Endothelial cell (in vitro differentiated cells): Measurements from ENCODE around the gene COPG1. TPM values are rescaled to one million over a fixed set of nuclear protein-coding genes. Genes with fewer than 3 reads are reported as not detected.

Source experiments
- DNase-seq: peaks from one replicate; pipeline ENCODE4 v3.0.0; 2021; ENCODE audit warnings: low spot score
- H3K27ac Mint-ChIP-seq: one replicate; pipeline ENCODE4 v1.8.0; 2021; ENCODE audit warnings: mixed read lengths, inconsistent platforms; ENCODE audit not compliant: unreplicated experiment
- H3K27me3 Mint-ChIP-seq: one replicate; pipeline ENCODE4 v1.8.0; 2021; ENCODE audit warnings: mild to moderate bottlenecking, moderate library complexity, mixed read lengths, inconsistent platforms; ENCODE audit not compliant: unreplicated experiment
- H3K36me3 Mint-ChIP-seq: one replicate; pipeline ENCODE4 v1.8.0; 2021; ENCODE audit warnings: mild to moderate bottlenecking, low read depth, mixed read lengths, inconsistent platforms; ENCODE audit not compliant: unreplicated experiment
- H3K4me1 Mint-ChIP-seq: one replicate; pipeline ENCODE4 v1.8.0; 2021; ENCODE audit warnings: mild to moderate bottlenecking, mixed read lengths, inconsistent platforms; ENCODE audit not compliant: unreplicated experiment
- H3K4me3 Mint-ChIP-seq: one replicate; pipeline ENCODE4 v1.8.0; 2021; ENCODE audit warnings: mild to moderate bottlenecking, mixed read lengths, inconsistent platforms; ENCODE audit not compliant: unreplicated experiment
- H3K9me3 Mint-ChIP-seq: one replicate; pipeline ENCODE4 v1.8.0; 2021; ENCODE audit warnings: mixed read lengths, inconsistent platforms; ENCODE audit not compliant: unreplicated experiment
- CTCF ChIP-seq: fragments of 200-600 bp; sonication (generic); IDR thresholded peaks from one replicate; pipeline ENCODE4 v1.5.0; 2021; ENCODE audit warnings: antibody characterized with exemption; ENCODE audit not compliant: unreplicated experiment
- long read RNA-seq: library from polyadenylated mRNA; unstranded; transcript quantifications from one replicate; pipeline ENCODE4 v2.0.0, GENCODE V29; 2020; ENCODE audit not compliant: unreplicated experiment
- total RNA-seq: library from RNA; stranded (reverse); fragmentation: NEBNext Ultra II Directional; extraction: Animal tissue kit (Norgen Biotek cat#: 25700); gene quantifications from one replicate; pipeline ENCODE4 v1.2.1, GENCODE V29; 2021; ENCODE audit not compliant: unreplicated experiment

The COPG1 gene
- 149 TPM for total RNA-seq
- long read RNA-seq, transcript COPG1-201 (24 exons, 3,078 nt) = major isoform, 62 of 83 reads
- long read RNA-seq, partial matches to known transcripts = 13 of 83 reads
- long read RNA-seq, other reads (novel, unspliced or antisense) = 8 of 83 reads

- DNase-seq = peak; percentile 87
- Mint-ChIP-seq H3K9me3 (no peaks in the 10 kb centered on the region), H3K4me3 (peak within 1 kb of the TSS; percentile 98), H3K27ac (peak within 1 kb of the TSS; percentile 89), H3K27me3 (peaks cover 7% of the 10 kb centered on the region), H3K36me3 (peaks cover 20% of the 10 kb centered on the region), H3K4me1 (peaks cover 25% of the 10 kb centered on the region)
- TF ChIP-seq CTCF = no peak
These were observed at the start of gene COPG1 for GRCh38 chr3:129249284-129250065. COPG1 (plus strand) TSS chr3:129249606; CDS start chr3:129249710, 104 bp downstream.

GRCh38 chr3:129204473-129204872 is 44.9 kb upstream of the COPG1 start:
- no peaks in the 10 kb centered on the region for H3K27me3 Mint-ChIP-seq
- TF ChIP-seq CTCF = no peak
- no peak for DNase-seq
- no peaks in the 10 kb centered on the region for H3K36me3 Mint-ChIP-seq
- no peak overlapping the region for H3K27ac Mint-ChIP-seq
- H3K4me1 Mint-ChIP-seq = no peaks in the 10 kb centered on the region
- H3K9me3 Mint-ChIP-seq = no peaks in the 10 kb centered on the region
- H3K4me3 Mint-ChIP-seq = no peak overlapping the region

- no peak for TF ChIP-seq CTCF
- Mint-ChIP-seq H3K4me1 (no peaks in the 10 kb centered on the region), H3K27ac (no peak overlapping the region)
These were observed 44.1 kb upstream of the COPG1 start for GRCh38 chr3:129205109-129205832.

GRCh38 chr3:129207479-129207878 is 41.9 kb upstream of the COPG1 start:
- no peaks in the 10 kb centered on the region for H3K27me3 Mint-ChIP-seq
- no peaks in the 10 kb centered on the region for H3K36me3 Mint-ChIP-seq
- H3K4me3 Mint-ChIP-seq = no peak overlapping the region
- no peaks in the 10 kb centered on the region for H3K9me3 Mint-ChIP-seq
- no peaks in the 10 kb centered on the region for H3K4me1 Mint-ChIP-seq
- no peak overlapping the region for H3K27ac Mint-ChIP-seq
- no peak for DNase-seq
- TF ChIP-seq CTCF = no peak

More at GRCh38 chr3:129205109-129205832, 44.1 kb upstream of the COPG1 start:
- Mint-ChIP-seq H3K4me3 (no peak overlapping the region), H3K36me3 (no peaks in the 10 kb centered on the region), H3K27me3 (no peaks in the 10 kb centered on the region), H3K9me3 (no peaks in the 10 kb centered on the region)
- DNase-seq = no peak
